ENCODE measurements around the gene FAM168A. TPM values are rescaled to one million over a fixed set of nuclear protein-coding genes. Genes with fewer than 3 reads are reported as not detected.

Gene FAM168A
- total and polyA plus RNA-seq, 10 of the 15 experiments (the other 5 are each of a cell fraction or from before 2014, with no cell fraction given): 1.7 to 20.0 (median 10.0) TPM

DNA sequence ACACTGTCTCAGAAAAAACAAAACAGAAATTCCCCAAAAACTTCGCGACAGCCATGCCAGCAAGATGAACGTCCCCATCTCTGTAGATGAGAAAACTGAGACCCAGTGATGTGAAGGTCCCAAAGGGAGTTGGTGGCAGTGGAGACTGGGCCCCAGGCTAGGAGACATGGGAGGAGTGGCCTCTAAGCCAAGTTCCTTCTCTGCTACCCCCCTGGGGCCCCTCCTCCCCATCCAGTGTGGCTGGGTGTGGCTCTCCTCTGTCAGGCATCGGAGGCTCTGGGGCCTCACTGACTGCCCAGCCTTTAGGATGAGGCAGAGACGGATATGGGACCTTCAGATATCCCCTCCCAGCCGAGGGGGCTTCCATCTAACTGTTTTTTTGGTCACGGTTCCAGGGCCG is 211.9 kb downstream of the FAM168A start (continued):
- TF ChIP-seq, protein P1, sequence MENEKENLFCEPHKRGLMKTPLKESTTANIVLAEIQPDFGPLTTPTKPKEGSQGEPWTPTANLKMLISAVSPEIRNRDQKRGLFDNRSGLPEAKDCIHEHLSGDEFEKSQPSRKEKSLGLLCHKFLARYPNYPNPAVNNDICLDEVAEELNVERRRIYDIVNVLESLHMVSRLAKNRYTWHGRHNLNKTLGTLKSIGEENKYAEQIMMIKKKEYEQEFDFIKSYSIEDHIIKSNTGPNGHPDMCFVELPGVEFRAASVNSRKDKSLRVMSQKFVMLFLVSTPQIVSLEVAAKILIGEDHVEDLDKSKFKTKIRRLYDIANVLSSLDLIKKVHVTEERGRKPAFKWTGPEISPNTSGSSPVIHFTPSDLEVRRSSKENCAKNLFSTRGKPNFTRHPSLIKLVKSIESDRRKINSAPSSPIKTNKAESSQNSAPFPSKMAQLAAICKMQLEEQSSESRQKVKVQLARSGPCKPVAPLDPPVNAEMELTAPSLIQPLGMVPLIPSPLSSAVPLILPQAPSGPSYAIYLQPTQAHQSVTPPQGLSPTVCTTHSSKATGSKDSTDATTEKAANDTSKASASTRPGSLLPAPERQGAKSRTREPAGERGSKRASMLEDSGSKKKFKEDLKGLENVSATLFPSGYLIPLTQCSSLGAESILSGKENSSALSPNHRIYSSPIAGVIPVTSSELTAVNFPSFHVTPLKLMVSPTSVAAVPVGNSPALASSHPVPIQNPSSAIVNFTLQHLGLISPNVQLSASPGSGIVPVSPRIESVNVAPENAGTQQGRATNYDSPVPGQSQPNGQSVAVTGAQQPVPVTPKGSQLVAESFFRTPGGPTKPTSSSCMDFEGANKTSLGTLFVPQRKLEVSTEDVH (IDR thresholded peaks at IDR 0.05; ENCODE audit: low read depth, partially characterized antibody): no peak
- TF ChIP-seq ZNF217 (IDR thresholded peaks at IDR 0.05) (no peak), SPI1 (IDR thresholded peaks at IDR 0.05; ENCODE audit: borderline replicate concordance, insufficient read depth, low read depth, low read length) (no peak), GATAD2B (conservative IDR thresholded peaks at IDR 0.05; ENCODE audit: low read depth) (peak; percentile 9; the same call in 1 of the 2 replicates), GABPA (IDR thresholded peaks at IDR 0.05; ENCODE audit: low read depth) (no peak), RFX5 (IDR thresholded peaks at IDR 0.05; ENCODE audit: low read depth, low read length) (0 out of 2 replicates have a peak, but pooled peaks have one; percentile 25), SMAD5 (IDR thresholded peaks at IDR 0.05; ENCODE audit: low read depth) (no peak), BACH1 (IDR thresholded peaks at IDR 0.05; ENCODE audit: borderline replicate concordance) (no peak), CBX3 (IDR thresholded peaks at IDR 0.05; ENCODE audit: borderline replicate concordance, low read depth) (no peak), RB1 (IDR thresholded peaks at IDR 0.05; ENCODE audit: borderline replicate concordance) (no peak), NR2C1 (IDR thresholded peaks at IDR 0.05) (no peak), MTA2 (IDR thresholded peaks at IDR 0.05; ENCODE audit: low read depth) (no peak)
- TF ChIP-seq, protein P2, sequence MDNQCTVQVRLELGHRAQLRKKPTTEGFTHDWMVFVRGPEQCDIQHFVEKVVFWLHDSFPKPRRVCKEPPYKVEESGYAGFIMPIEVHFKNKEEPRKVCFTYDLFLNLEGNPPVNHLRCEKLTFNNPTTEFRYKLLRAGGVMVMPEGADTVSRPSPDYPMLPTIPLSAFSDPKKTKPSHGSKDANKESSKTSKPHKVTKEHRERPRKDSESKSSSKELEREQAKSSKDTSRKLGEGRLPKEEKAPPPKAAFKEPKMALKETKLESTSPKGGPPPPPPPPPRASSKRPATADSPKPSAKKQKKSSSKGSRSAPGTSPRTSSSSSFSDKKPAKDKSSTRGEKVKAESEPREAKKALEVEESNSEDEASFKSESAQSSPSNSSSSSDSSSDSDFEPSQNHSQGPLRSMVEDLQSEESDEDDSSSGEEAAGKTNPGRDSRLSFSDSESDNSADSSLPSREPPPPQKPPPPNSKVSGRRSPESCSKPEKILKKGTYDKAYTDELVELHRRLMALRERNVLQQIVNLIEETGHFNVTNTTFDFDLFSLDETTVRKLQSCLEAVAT (IDR thresholded peaks at IDR 0.05): no peak
- TF ChIP-seq, protein P3, sequence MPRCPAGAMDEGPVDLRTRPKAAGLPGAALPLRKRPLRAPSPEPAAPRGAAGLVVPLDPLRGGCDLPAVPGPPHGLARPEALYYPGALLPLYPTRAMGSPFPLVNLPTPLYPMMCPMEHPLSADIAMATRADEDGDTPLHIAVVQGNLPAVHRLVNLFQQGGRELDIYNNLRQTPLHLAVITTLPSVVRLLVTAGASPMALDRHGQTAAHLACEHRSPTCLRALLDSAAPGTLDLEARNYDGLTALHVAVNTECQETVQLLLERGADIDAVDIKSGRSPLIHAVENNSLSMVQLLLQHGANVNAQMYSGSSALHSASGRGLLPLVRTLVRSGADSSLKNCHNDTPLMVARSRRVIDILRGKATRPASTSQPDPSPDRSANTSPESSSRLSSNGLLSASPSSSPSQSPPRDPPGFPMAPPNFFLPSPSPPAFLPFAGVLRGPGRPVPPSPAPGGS (IDR thresholded peaks at IDR 0.05; ENCODE audit: borderline replicate concordance, insufficient read depth, low read depth, low read length, poor library complexity, severe bottlenecking): no peak
